GM18867 (cell line): Measurements from ENCODE around the gene LCN2.

ENCODE experiments used
- ATAC-seq: cut with Tn5 transposase; IDR thresholded peaks from one replicate; pipeline ENCODE4 v1.9.1; 2021; ENCODE audit warnings: mild to moderate bottlenecking, moderate library complexity; ENCODE audit not compliant: unreplicated experiment

Gene LCN2

DNA sequence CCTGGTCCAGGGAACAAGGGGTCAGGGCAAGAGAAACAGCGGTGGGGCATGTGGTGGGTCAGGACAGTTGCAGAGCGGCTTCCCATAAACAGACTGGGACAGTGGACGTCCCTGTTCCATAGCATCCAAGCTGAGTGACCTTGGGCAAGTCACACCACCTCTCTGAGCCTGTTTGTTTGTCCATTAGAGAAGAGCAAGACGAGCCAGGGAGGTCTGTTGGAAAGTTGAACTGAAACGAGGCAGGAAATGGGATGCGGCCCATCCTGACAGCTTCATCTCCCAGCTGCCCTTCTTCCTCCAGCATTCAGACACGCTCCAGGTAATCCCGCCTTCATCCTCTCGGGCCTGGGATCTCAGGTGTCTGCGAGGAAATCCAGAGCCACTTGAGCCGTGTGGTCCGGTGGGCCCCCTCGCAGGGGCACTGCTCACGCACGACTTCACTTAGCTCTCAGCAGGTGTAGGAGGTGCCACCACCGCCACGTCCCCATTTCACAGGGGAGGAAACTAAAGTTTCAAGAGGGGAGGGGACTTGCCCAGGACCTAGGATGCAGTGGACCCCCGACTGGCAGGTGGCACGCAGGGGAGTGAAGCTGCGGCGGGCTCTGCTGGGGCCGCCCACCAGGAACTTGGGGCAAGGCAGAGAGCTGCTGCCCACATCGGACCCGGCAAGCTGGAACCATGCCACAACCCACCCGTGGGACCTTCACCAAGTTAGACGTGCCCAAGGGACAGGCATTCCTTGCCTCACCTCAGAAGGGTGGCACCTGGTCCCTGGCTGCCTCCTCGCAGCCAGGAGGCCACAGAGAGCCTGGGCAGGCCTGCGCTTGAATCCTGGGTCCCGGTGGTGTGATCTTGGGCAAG, 34.7 kb upstream of the LCN2 start:
- ATAC-seq, result no peak

DNA sequence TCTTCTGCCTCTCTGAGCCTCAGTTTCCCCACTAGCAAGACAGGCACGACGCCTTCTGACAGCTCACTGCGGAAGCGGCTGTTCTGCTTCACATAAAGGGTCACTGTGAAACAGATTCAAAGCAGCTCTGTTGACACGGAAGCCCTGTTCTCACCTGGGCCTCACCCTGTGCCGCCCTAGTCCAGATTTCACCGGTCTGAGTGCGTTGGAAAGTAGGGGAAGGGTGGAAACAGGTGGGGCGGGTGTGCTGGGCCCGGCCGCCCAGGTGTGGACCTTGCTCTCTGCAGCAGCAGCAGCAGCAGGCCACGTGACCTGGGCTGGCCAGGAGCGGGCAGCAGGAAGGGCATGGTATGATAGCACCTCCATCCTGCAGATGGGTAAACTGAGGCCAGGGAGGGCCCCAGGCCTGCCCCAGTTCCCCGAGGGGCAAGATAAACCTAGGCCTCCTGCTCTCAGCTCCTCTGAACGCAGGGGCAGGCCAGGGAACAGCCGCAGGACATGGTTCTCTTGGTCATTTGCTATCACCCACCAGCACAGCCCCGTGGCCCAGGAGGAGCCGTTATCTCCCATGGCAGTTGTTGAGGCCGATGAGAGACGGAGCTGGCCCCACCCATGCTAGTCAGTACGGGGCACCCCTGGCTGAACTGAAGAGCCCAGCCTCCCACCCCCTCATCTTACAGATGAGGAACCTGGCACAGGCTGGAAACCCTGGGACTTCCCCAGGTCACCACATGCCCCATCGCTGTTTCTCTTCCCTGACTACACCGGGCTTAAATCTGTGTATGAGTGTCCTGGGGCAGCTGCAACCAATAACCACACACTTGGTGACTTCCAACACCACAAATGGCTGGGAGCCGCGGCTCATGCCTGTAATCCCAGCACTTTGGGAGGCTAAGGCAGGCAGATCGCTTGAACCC, 33.8 kb upstream of the LCN2 start:
- peak; percentile 47 for ATAC-seq

DNA sequence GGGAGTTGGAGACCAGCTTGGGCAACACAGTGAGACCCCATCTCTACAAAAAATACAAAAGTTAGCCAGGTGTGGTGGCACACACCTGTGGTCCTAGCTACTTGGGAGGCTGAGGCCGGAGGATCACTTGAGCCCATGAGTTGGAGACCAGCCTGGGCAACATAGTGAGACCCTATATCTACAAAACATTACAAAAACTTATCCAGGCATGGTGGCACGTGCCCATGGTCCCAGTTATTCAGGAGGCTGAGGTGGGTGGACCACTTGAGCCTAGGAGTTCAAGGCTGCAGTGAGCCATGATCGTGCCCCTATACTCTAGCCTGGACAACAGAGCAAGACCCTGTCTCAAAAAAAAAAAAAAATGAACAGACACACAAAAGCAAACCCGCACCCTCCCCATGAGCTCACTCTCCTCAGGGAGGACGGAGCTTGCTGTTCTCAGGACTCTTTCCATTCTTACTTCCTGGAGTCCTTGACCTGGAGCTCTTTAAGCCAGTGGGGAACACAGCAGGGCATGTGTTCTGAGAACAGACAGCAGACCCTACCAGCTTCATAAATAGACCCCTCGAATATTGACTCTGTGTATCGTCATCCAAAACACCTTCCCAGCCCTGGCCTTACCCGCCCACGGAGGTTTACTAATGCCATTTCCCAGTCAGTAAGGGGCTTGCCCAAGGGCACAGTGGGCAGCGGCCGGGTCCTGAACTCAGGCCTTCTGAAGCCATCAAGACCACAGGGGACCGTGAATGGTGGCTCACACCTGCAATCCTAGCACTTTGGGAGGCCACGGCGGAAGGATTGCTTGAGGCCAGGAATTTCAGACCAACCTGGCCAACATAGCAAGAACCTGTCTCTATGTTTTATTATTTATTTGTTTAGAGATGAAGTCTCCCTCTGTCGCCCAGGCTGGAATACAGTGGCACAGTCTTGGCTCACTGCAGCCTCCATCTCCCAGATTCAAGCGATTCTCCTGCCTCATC, 32.9 kb upstream of the LCN2 start:
- no peak for ATAC-seq

DNA sequence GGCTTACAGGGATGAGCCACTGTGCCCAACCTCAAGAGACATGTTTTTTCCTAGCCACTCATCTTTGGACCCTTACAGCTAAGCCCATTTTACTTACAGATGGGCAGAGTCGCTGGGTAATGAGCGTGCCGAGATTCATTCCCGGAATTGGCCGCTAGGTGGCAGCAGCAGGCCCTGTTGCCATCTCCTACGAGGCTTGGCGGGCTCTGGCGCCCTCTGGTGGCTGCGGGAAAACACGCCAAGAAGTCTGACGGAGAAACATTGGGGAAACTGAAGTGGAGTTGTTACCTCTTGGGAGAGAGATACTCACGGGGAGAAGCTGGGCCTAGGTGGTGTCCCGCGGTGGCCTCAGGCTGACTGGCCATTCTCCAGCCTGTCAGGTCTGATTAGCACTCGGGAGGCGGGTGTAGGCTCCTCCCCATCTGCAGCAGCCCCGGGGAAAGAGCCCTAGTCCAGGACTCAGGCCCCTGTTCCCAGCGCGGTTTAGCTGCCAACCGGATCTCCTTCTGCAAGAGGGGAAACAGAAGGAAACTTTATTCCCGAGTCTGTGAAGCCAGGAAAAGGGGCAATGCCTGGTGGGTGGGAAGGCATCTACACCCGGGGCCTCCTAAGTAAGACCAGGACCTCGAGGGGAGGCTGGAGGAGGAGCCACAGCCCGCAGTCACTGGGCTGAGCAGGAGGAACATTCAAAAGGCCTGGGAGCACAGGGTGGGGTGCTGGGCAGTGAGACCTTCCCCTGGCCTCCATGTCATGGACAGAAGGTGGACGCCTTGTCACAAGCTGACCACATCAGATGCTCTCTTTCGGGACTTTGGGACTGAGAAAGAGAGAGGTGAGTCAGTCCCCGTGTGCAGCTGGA, 31.4 kb upstream of the LCN2 start:
- ATAC-seq, result peak; percentile 45

DNA sequence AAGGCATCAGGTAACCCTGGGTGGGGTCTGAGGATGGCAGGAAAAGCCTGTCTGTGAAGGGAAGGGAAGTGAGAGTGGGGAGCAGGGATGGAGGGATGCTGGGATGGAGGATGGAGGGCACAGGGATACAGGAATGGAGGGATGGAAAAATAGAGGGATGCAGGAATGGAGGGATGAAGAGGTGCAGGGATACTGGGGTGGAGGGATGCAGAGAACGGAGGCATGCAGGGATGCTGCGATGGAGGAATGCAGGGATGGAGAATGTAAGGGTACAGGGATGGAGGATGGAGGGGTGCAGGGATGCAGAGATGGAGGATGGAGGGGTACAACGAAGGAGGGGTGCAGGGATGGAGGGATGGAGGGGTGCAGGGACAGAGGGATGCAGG, 30.8 kb upstream of the LCN2 start:
- ATAC-seq, result no peak

DNA sequence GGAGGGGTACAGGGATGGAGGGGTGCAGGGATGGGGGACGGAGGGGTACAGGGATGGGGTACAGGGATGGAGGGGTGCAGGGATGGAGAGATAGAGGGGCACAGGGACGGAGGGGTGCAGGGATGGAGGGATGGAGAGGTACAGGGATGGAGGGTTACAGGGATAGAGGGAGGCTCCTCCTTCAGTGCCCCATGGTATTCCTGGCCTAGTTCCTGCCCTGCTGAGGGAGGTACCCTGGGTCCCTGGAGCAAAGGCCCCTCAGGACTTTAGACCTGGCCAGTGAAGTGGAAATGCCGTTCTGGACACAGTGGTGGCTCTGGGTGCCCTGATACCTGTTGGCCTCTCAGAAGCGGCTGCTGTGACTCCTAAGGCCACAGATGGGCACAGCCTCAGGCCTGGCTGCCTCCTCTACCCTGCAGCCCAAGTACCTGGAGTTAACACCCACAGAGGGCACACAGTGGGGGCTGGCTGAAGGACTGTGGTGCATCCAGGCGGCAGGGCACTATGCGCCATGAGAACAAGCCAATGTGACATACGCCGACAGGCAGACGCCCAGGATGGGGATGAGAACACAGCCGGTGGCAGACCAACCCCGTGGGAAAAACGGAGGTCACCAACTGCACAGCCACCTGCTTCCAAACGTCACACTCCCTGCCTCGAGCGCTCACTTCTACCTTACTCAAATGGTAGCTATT, 30.1 kb upstream of the LCN2 start:
- no peak for ATAC-seq

DNA sequence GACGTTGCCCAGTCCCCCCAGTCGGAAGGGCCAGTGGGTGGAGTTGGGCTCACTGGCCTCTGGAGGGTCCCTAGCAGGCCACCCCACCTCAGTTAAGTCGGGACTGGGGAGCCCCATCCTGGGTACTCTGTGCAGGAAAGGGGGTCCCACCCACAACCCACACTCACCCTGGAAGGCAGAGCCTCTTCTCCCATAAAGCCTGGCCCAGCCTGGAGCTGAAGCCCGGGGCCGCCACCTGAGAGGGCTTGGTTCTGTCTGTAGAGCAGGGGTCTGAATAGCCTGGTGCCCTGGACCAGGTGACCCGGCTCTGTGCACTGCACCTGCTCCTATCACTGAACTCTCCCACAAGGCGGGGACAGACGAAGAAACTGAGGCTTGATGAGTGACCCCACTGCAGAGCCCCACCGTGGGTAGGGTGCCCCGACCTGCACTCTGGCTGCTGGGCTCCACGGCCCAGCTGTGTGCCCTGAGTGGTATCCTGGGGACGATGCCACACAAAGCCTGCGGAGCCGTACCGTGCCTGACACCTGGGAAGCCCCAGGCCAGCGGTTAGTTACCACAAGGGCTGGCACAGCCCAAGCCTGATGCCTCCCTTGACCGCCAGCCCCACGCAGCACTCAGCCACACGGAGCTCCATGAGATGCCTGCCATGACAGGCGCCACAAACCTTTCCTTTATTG, 29.1 kb upstream of the LCN2 start:
- no peak for ATAC-seq

DNA sequence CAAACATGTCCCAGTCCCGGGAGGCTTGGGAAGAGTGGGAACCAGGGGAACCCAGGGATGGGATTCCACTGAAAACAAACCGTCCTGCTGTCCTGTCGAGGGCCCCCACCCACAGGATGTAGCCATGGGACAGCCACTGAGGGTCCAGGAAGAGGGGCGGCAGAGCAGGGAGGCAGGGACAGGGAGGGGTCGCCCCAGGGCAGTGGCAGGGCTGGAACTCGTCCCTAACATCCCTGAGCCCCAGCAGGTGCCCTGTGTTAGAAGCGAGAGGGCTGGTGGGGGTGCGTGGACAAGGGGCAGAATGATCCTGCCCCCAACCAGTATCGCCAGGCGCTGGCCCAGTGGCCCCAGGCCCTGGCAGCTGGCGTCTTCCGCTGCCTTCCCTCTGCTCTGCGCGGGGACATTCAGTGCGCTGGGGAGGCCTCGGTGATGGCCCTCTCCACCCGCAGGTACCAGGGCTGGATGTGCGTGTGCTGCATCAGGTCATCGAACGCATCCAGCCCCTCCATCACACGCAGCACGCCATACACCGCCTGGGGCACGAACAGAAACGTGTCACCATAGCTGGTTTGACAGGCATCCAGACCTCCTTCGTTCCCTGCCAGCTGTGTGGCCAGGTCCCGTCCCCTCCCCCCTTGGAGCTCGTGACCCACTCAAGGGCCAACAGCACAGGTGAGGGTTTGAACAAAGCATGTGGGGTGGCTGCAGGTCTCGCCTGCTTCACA, 28.4 kb upstream of the LCN2 start:
- ATAC-seq, result no peak

DNA sequence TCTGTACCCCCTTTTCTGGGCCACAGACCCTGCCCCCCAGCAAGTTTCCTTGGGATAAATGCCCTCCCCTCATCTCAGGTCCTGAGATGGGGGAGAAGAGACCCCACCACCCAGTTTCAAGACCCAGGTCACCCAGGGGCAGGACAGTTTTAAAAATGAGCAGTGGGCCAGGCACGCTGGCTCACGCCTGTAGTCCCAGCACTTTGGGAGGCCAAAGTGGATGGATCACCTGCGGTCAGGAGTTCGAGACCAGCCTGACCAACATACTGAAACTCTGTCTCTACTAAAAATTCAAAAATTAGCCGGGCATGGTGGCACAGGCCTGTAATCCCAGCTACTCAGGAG, 27.8 kb upstream of the LCN2 start:
- no peak for ATAC-seq

DNA sequence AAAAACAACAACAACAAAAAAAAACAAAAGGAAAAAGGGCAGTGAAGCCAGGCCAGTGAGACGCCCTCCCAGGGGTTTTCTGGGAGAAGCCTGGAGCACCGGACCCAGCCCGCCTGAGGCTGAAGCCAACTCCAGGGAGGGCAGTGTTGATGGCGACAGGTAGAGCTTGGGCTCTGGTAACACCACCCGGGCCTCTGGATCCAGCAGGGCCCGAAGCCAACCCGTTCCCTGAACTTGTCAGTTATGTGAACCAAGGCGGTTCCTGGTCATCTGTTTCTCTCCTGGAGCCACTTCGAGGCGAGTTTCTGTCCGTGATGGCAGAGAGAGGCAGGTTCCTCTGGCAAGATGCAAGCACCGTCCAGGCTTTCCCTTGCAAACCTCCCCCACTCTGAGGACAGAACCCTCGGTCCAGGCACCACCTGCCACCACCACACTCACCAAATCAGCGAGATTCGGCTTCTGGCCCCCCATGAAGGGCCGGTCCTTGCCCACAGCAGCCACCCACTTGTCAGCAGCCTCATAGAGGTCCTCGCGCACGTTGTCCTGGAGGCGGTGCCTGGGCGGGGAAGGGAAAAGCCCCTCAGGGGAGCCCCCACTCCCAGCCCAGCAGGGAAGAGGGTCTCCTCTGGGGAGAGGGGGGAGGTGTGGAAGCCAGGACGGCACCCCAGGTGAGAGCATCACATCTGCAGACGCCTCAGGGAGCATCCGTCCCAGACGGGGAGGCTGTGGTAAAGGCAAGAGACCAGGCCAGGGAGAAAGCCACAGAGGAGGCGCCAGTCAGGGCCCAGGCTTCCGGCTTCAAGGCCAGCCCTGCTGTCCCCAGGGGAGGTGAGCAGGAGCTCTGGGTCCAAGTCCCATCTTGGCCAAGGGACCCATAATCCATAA, 27.1 kb upstream of the LCN2 start:
- no peak for ATAC-seq

DNA sequence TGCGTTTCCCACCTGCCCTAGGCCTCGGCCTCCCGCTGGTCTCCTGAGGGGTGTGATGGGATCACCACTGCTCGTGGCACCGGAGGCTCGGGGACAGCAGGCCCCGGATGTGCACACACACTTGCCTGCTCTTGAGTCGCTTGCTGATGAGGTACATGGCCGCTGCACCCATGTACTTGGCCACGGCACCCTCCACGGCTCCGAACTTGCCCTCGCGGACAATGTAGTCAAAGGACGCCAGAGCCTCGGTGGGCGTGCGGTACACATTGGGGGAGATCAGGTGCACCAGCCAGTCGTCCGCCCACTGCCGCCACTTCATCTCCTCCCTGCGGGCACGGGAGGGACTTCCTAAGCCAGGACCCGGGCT, 26.5 kb upstream of the LCN2 start:
- ATAC-seq, result no peak

DNA sequence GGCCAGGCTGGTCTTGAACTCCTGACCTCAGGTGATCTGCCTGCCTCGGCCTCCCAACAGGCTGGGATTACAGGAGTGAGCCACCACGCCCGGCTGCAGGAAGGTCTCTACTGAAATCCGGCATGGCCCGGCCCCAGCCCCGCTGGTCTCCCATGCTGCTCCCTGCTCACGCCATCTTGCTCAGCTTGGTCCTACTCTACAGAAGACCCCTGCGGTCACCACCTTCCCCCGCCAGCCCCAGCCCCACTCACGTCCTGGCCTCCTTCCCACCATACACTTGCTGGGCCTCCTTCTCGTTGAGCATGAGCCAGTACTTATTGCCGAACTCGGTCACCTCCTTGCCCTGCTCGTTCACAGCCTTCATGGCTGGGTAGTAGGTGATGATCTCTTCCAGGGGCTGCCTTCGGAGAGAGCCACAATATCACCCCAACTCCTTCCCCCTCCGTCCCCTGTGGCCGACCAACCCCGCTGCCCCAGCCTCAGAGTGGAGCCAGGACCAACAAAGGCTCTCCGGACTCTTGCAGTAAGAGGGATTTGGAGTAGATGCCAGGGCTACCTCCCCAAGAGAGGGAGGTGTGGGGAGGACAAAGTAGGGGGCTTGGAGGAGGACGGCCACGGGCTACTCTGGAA, 25.7 kb upstream of the LCN2 start:
- no peak for ATAC-seq

DNA sequence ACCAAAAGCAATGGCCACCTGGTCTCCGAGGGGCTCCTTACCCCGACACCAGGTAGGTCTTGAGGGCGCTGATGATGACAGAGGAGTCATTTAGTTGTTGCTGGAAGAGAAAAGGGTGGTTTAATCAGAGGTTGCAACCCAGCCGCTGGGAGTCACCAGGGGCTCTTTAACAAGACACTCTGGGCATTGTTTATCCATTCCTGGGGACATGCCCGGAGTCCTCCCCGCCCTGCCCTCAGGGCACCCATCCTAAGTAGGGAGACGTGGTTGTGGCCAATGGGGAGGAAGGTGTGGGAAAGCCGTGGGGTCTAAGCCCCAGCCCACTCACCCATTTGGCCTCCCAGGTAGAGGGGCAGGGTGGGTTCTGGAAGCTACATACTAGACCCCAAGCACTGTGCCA, 24.8 kb upstream of the LCN2 start:
- ATAC-seq, result no peak

DNA sequence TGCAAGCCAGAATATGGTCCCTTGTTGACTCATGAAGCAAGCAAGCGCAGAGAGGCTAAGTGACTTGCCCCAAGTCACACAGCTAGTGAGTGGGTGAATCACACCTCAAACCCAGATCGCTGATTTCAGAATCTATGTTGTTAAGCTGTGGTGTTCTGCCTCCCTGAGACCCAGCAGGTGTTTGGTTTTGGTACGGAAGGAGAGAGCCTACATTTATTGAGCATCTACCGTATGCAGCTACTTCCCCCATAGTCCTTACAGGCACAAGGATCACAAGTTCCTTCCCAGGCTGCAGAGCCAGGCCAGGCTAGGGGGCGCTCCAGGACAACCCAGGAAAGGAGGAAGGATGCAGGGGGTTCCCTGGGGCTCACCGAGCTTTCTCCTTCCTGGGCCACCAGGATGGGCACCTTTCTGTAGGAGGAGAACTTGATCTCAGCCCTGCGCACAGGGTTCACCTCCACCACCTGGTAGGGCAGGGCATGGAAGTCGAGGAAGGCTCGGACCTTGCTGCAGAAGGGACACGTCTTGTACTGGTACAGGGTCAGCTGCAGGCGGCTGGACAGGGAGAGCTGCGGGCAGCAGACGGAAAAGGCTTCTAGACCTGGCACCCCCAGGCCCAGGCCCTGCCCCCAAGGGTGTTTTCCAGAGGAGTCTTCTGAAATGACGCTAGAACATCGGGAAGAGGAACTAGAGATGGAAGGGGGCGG, 24.2 kb upstream of the LCN2 start:
- no peak for ATAC-seq

DNA sequence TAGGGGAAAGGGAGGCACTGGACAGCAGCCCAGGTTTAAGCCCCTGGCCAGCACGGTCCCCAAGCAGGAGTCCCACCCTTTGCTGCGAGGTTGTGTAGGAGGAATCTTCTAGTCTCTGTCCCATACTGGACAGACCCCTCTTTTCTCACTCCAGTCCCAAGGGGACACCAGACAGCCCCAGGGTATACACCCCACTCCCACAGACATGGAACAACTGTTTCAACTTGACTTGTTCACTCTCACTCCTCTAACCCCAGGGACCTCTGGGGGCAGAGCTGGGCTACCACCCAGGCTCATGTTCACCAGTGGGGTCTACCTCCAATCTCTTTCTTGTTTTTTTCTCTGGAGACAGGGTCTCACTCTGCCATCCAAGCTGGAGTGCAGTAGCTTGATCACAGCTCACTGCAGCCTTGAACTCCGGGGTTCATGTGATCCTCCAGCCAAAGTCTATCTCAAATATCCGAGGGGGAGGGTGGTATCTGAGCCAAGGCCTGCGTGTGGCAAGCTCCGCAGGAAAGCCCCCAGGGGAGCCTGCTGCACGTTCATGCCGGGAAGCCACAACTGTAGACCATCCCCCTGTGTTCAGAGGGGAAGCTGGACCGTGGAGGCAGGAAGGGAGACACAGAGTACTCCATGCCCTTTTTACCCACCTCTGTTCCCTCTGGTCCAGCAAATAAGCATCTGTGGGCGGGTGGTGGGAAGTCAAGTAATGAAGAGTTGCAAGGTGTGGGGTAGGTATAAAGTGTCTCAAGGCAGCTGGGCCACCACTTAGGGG, 23.5 kb upstream of the LCN2 start:
- ATAC-seq, result no peak
